ENCODE measurements around the gene PDZRN3. TPM values are rescaled to one million over a fixed set of nuclear protein-coding genes. Genes with fewer than 3 reads are reported as not detected.

The PDZRN3 gene
- total and polyA plus RNA-seq, 4 donors, result 7.3 to 36.4 (median 16.3) TPM

DNA sequence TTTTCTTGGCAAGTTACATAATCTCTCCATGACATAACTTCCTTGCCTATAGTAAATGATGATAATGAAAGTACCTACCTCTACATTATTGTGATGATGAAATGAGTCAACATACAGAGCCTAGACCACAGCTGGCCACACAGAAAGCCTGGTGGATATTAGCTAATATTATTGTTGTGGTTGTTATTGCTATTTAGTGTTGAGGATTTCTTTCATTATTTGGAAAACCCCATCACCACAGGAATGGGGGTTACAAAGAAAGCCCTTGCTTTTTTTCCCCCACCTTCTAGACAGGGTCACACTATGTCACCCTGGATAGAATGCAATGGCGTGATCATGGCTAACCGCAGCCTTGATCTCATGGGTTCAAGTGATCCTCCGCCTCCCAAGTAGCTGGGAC, 125.0 kb downstream of the PDZRN3 start:
- 96% methylated on average over 3 of the region's 3 CpGs for WGBS, 2 donors
- no peak overlapping the region for H3K4me3 ChIP-seq
- ATAC-seq (ENCODE audit: insufficient read depth, low FRiP score) (no peak), DNase-seq (no peak)
- no peak overlapping the region for H3K9ac ChIP-seq (ENCODE audit: insufficient read depth in 1 of 2, low read length in 2 of 2)
- no peaks in the 10 kb centered on the region for H3K27me3 ChIP-seq (ENCODE audit: control insufficient read depth in 3 of 3, insufficient read depth in 3 of 3, low read length in 2 of 3)
- peaks cover 0 to 30% (median 9%) of the 10 kb centered on the region in 5 donors for H3K4me1 ChIP-seq (ENCODE audit: control insufficient read depth in 5 of 5, insufficient read depth in 5 of 5, low read length in 5 of 5)
- TF ChIP-seq, protein P1, sequence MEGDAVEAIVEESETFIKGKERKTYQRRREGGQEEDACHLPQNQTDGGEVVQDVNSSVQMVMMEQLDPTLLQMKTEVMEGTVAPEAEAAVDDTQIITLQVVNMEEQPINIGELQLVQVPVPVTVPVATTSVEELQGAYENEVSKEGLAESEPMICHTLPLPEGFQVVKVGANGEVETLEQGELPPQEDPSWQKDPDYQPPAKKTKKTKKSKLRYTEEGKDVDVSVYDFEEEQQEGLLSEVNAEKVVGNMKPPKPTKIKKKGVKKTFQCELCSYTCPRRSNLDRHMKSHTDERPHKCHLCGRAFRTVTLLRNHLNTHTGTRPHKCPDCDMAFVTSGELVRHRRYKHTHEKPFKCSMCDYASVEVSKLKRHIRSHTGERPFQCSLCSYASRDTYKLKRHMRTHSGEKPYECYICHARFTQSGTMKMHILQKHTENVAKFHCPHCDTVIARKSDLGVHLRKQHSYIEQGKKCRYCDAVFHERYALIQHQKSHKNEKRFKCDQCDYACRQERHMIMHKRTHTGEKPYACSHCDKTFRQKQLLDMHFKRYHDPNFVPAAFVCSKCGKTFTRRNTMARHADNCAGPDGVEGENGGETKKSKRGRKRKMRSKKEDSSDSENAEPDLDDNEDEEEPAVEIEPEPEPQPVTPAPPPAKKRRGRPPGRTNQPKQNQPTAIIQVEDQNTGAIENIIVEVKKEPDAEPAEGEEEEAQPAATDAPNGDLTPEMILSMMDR (IDR thresholded peaks at IDR 0.05; ENCODE audit: control extremely low read depth, extremely low read depth), result no peak
- no peak overlapping the region for H3K27ac ChIP-seq (ENCODE audit: low read depth in 1 of 2, low read length in 1 of 2)
- H3K36me3 ChIP-seq (ENCODE audit: control insufficient read depth in 4 of 4, insufficient read depth in 4 of 4, low read length in 4 of 4), result no peaks in the 10 kb centered on the region
- H3K9me3 ChIP-seq (ENCODE audit: control insufficient read depth in 4 of 4, insufficient read depth in 3 of 4, low read length in 3 of 4), result no peaks in the 10 kb centered on the region

DNA sequence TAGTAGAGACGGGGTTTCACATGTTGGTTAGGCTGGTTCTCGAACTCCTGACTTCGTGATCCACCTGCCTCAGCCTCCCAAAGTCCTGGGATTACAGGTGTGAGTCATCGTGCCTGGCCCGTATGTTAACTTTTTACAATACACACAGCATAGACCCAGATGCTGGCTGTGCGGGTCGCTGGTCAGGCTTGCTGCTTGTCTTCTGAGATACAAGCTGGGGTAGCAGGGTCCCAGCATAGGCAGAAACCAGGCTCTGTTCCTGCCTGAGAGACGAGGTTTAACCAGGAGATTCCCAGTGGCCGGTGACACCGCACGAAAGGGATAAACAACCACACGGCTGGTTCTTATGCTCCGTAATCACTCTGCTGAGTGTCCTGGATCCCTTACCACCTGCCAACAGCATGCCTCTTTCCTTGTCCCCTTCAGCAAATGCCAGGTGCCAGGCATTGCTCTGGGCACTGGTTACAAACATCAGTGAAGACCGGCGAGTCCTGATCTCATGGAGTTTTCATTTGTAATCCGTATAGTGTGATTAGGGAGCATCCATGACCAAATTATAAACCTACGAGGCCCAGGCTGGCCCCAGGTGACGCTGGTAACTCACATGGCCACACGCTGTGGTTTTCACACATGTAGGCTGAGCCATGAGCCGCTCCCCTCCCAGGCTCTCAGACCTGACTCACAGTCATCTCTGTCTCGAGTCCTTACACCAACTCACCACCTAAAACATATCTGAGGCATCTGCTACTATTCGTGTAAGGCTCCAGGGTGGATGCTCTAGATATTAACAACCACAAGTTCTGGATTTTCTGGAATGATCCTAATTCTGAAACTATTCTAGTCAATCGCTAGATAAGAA, 125.7 kb downstream of the PDZRN3 start:
- Histone ChIP-seq H3K27me3 (ENCODE audit: control insufficient read depth in 3 of 3, insufficient read depth in 3 of 3, low read length in 2 of 3) (no peaks in the 10 kb centered on the region), H3K4me1 (ENCODE audit: control insufficient read depth in 5 of 5, insufficient read depth in 5 of 5, low read length in 5 of 5) (peaks cover 2 to 32% (median 10%) of the 10 kb centered on the region in 5 donors), H3K4me3 (no peak overlapping the region), H3K36me3 (ENCODE audit: control insufficient read depth in 4 of 4, insufficient read depth in 4 of 4, low read length in 4 of 4) (no peaks in the 10 kb centered on the region), H3K27ac (ENCODE audit: low read depth in 1 of 2, low read length in 1 of 2) (peak overlapping the region in 1 of 2 donors; percentile 76), H3K9me3 (ENCODE audit: control insufficient read depth in 4 of 4, insufficient read depth in 3 of 4, low read length in 3 of 4) (no peaks in the 10 kb centered on the region), H3K9ac (ENCODE audit: insufficient read depth in 1 of 2, low read length in 2 of 2) (no peak overlapping the region)
- 87 to 89% methylated on average over 23 of the region's 23 CpGs for WGBS, 2 donors
- TF ChIP-seq, protein P1 (IDR thresholded peaks at IDR 0.05; ENCODE audit: control extremely low read depth, extremely low read depth), result no peak
- ATAC-seq (ENCODE audit: insufficient read depth, low FRiP score) (no peak), DNase-seq (no peak)

DNA sequence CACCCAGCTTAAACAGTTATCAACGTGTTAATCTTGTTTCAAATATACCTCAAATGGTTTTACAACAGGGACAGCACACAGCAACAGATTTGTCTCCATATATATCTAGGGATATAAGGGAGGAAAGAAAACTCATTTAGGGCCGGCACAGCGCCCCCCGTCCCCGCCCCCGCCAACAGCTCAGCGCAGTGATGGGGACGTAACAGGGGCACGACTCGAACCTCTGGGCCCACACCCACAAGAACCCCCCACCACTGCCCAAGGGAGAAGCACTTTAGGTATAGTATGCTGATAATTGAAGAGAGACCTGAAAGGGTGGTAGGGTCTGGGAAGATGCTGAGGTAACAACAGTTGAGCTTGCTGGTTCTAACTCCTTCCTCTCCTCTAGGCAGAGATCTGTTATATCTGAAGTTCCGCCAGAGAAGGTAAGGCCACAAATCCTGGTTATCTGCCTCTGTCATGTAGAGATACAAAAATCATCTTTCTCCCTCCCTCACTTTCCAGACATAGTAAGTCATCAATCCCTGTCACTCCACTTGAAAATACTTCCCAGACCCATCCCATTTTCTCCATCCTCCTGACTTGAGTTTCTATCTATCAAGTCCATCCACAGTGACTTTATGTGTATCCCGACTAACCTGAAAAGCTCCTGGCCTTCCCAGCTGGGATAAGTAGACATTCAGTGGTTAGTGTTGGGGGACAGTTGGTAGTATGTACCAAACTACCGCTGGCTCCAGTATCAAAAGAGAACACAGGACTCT, 126.9 kb downstream of the PDZRN3 start:
- no peak overlapping the region for H3K27ac ChIP-seq (ENCODE audit: low read depth in 1 of 2, low read length in 1 of 2)
- H3K4me1 ChIP-seq (ENCODE audit: control insufficient read depth in 5 of 5, insufficient read depth in 5 of 5, low read length in 5 of 5), result peaks cover 3 to 27% (median 18%) of the 10 kb centered on the region in 5 donors
- no peak overlapping the region for H3K9ac ChIP-seq (ENCODE audit: insufficient read depth in 1 of 2, low read length in 2 of 2)
- no peaks in the 10 kb centered on the region for H3K9me3 ChIP-seq (ENCODE audit: control insufficient read depth in 4 of 4, insufficient read depth in 3 of 4, low read length in 3 of 4)
- DNase-seq (no peak), ATAC-seq (ENCODE audit: insufficient read depth, low FRiP score) (no peak)
- H3K4me3 ChIP-seq, result no peak overlapping the region
- no peaks in the 10 kb centered on the region for H3K27me3 ChIP-seq (ENCODE audit: control insufficient read depth in 3 of 3, insufficient read depth in 3 of 3, low read length in 2 of 3)
- 89 to 92% methylated on average over 13 of the region's 13 CpGs for WGBS, 2 donors
- TF ChIP-seq, protein P1 (IDR thresholded peaks at IDR 0.05; ENCODE audit: control extremely low read depth, extremely low read depth), result no peak
- no peaks in the 10 kb centered on the region for H3K36me3 ChIP-seq (ENCODE audit: control insufficient read depth in 4 of 4, insufficient read depth in 4 of 4, low read length in 4 of 4)
